ENCODE results near the gene SMIM29.

- TF ChIP-seq CTCF (IDR thresholded peaks at IDR 0.05; ENCODE audit: low read depth, low read length, poor library complexity, severe bottlenecking) (no peak), EZH2phosphoT487 (IDR thresholded peaks at IDR 0.05; ENCODE audit: borderline replicate concordance, low read length) (no peak)
These were observed 36.0 kb upstream of the SMIM29 start for GRCh38 chr6:34284563-34285447.

Measured in DOHH2 (cell line).